H7 (cell line): Measurements from ENCODE around the gene DMKN. TPM values are rescaled to one million over a fixed set of nuclear protein-coding genes. Genes with fewer than 3 reads are reported as not detected.
A peak's percentile ranks its signal among the peaks of the same experiment; 100 is the strongest.

Experiments used
- DNase-seq: peaks from one replicate; pipeline ENCODE4 v3.0.0; 2012
- H3K27me3 ChIP-seq: 2 replicates; pipeline ENCODE4 v1.6.0; 2011; ENCODE audit warnings: mild to moderate bottlenecking, low read length; ENCODE audit not compliant: control insufficient read depth, insufficient read depth
- H3K36me3 ChIP-seq: replicated peaks from 2 replicates; pipeline ENCODE4 v1.5.1; 2011; ENCODE audit warnings: low read length; ENCODE audit not compliant: control insufficient read depth, insufficient read depth
- H3K4me3 ChIP-seq: 2 replicates; pipeline ENCODE4 v1.5.1; 2011; ENCODE audit warnings: low read depth, mild to moderate bottlenecking, control low read depth, low read length, moderate library complexity; ENCODE audit not compliant: insufficient read depth
- total RNA-seq: library from RNA; depleted of rRNA; stranded (reverse); fragments of >200 nt; shearing (Covaris generic); gene quantifications from 2 replicates; pipeline ENCODE4 v1.2.3, GENCODE V29; 2014

DMKN gene
- total RNA-seq, 1 experiment from 2014 or later = 182 TPM

GRCh38 chr19:35540356-35540927 lies 27.0 kb upstream of the DMKN start:
- no peak overlapping the region for H3K4me3 ChIP-seq
- DNase-seq = no peak
- no peaks in the 10 kb centered on the region for H3K27me3 ChIP-seq
- peaks cover 6% of the 10 kb centered on the region for H3K36me3 ChIP-seq

DNA sequence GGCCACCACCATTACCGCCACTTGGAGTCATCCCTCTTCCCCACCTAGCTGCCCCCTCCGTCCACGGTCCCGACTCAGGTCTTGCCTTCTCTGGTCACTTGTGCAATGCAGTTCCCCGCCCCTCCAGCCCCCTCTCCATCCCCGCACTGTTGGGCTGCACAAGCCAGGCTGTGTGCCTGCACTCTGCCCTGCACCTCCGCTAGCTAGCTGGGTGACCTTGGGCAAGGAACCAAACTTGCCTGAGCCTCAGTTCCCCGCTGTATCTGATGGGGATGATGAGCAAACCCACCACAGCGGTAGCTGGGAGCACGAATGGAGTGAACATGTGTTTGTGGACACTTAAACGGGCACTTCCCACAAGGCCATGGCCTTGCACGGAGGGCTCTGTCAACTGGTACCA lies 26.4 kb upstream of the DMKN start:
- Histone ChIP-seq H3K4me3 (no peak overlapping the region), H3K27me3 (no peaks in the 10 kb centered on the region), H3K36me3 (peaks cover 6% of the 10 kb centered on the region)
- no peak for DNase-seq

DNA sequence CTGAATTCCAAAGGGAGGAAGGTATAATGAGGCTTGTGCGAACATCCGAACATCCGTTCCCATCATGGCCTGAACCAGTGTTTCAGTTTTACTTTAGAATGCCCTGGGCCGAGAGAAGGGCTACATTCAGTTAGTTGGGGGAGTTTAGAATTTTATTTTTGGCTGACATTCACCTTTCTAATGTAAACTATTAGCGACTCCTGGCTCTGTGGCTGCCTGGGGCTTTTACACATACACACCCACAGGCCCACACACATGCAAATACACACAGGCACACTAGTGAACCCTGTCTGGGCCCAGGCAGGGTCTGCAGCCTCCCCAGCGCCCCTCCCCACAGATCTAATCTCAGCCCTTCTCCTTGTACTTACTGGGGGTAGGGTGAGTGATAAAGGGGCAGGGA lies 25.9 kb upstream of the DMKN start:
- Histone ChIP-seq H3K36me3 (peaks cover 6% of the 10 kb centered on the region), H3K27me3 (no peaks in the 10 kb centered on the region), H3K4me3 (no peak overlapping the region)
- no peak for DNase-seq

DNA sequence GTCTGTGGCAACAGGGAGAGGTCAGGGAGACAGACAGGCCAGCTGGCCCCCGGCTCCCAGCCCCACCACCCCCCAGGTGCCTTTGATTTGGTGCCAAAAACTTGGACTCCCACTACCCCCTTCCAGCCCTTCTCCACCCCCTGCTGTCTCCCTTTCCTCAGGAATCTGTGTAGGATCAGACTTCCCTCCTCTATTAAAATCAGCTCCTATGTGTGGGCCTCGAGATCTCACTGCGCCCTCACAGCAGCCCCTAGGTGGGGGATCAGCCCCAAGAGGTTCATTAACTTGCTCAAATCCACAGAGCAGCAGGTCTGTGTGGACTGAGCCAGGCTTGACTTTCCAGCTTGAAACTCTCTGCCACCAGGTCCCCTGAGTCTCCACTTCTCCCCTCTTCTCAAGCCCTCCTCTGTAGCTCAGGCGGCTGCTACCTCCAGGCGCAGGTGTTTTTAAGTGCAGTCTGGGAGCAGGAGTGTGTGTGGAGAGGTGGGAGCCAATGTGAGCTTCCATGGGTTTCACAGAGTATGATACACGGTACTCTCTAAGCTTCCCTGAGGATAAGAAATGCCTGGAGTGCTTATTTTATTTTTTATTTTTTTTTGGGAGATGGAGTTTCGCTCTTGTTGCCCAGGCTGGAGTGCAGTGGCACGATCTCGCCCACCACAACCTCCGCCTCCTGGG lies 21.5 kb upstream of the DMKN start:
- peaks cover 2% of the 10 kb centered on the region; the same call in 1 of the 2 replicates for H3K27me3 ChIP-seq
- peak; percentile 65 for DNase-seq
- H3K4me3 ChIP-seq = no peak overlapping the region
- H3K36me3 ChIP-seq = no peaks in the 10 kb centered on the region

GRCh38 chr19:35533822-35534392 lies 20.5 kb upstream of the DMKN start:
- DNase-seq = peak; percentile 89
- Histone ChIP-seq H3K36me3 (no peaks in the 10 kb centered on the region), H3K4me3 (peak overlapping the region; percentile 27; the same call in 1 of the 2 replicates), H3K27me3 (peaks cover 2% of the 10 kb centered on the region; the same call in 1 of the 2 replicates)

GRCh38 chr19:35533201-35533821 lies 19.9 kb upstream of the DMKN start, which contains the start of gene GAPDHS:
GAPDHS (plus strand) TSS chr19:35533456; CDS start chr19:35533528, 72 bp downstream.
- Histone ChIP-seq H3K36me3 (no peaks in the 10 kb centered on the region), H3K4me3 (peak within 1 kb of the TSS; percentile 27; the same call in 1 of the 2 replicates), H3K27me3 (peaks cover 2% of the 10 kb centered on the region)
- peak; percentile 80 for DNase-seq

DNA sequence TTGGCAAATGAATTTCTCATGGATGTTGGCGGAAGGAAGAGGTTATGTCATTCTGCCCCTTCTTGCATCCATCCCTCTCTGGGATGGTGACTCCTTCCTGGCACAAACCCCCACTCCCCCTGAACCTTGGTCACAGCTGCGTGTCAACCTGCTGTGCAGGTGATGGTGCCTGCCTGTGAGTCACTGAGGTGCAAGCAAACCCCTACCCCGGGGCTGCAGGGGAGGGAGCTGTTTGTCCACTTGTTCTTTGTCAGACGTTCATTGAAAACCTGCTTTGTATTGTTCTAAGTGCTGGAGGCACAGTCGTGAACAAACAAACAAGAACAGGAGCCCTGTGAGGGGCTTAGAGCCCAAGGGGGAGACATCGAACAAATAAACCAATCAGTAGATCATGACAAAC lies 17.8 kb upstream of the DMKN start:
- Histone ChIP-seq H3K27me3 (peaks cover 2% of the 10 kb centered on the region), H3K4me3 (no peak overlapping the region), H3K36me3 (no peaks in the 10 kb centered on the region)
- DNase-seq = no peak

GRCh38 chr19:35529241-35530218 lies 16.1 kb upstream of the DMKN start:
- H3K27me3 ChIP-seq = peaks cover 6% of the 10 kb centered on the region
- no peaks in the 10 kb centered on the region for H3K36me3 ChIP-seq
- H3K4me3 ChIP-seq = no peak overlapping the region
- no peak for DNase-seq

GRCh38 chr19:35528218-35529038 lies 15.0 kb upstream of the DMKN start, which contains the start of gene SBSN:
SBSN (minus strand) TSS chr19:35528311; CDS start chr19:35528281, 30 bp downstream.
- Histone ChIP-seq H3K4me3 (no peak within 1 kb of the TSS), H3K36me3 (no peaks in the 10 kb centered on the region), H3K27me3 (peaks cover 6% of the 10 kb centered on the region)
- no peak for DNase-seq

GRCh38 chr19:35525873-35526272 lies 12.4 kb upstream of the DMKN start:
- no peak for DNase-seq
- no peaks in the 10 kb centered on the region for H3K36me3 ChIP-seq

GRCh38 chr19:35524181-35524837 lies 10.9 kb upstream of the DMKN start:
- no peaks in the 10 kb centered on the region for H3K36me3 ChIP-seq
- peak overlapping the region; percentile 19 for H3K4me3 ChIP-seq
- peaks cover 4% of the 10 kb centered on the region for H3K27me3 ChIP-seq
- DNase-seq = peak; percentile 84

More at GRCh38 chr19:35525873-35526272, 12.4 kb upstream of the DMKN start:
- H3K27me3 ChIP-seq = peaks cover 4% of the 10 kb centered on the region
- H3K4me3 ChIP-seq = no peak overlapping the region

DNA sequence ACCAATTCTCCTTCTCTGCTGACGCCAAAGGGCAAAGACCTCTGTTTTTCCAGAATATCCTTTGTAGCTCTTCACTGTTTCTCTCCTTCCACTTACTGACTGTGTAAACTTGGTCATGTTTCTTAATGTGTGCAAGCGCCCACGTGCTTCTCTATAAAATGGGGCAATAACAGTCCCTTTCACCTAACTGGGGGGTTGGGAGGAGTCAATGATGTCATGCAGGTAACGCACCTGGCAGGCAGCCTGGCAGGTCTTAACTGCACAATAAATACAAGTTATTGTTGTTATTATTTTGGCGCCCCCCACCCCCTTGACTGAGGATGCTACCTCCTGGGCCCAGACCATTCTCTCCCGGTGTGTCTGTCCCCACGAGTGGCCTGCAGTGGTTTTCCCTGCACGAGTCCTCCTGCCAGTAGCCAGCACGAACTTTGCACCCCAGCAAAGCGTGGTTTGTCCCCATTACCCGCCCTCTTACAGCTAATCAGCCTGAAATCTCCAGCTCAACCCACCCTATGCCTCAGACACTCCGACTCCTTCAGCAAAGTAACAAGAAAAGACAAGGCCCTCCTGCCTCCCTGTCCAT lies 9.4 kb upstream of the DMKN start:
- Histone ChIP-seq H3K27me3 (peaks cover 4% of the 10 kb centered on the region; the same call in 1 of the 2 replicates), H3K36me3 (no peaks in the 10 kb centered on the region), H3K4me3 (no peak overlapping the region)
- no peak for DNase-seq
